ENCODE measurements around the gene SIRT3.

GRCh38 chr11:218815-219593 is 17.1 kb downstream of the SIRT3 start:
- no peak for TF ChIP-seq POLR2A (IDR thresholded peaks at IDR 0.05)
- no peak for TF ChIP-seq CTCF (IDR thresholded peaks at IDR 0.05)
